PFSK-1 (cell line): ENCODE measurements around the gene GOLPH3.

ENCODE experiments used
- FOXP2 ChIP-seq: optimal IDR thresholded peaks from 2 replicates; pipeline ENCODE3; 2011; ENCODE audit warnings: borderline replicate concordance, control low read depth, inconsistent platforms; ENCODE audit not compliant: insufficient read depth; ENCODE audit errors: extremely low read length, extremely low read depth
- POLR2AphosphoS5 ChIP-seq: IDR thresholded peaks from 2 replicates; pipeline ENCODE4 v1.6.1; 2012; ENCODE audit warnings: low read depth, mild to moderate bottlenecking, control low read depth, low read length, moderate library complexity
- SIN3A ChIP-seq: IDR thresholded peaks from 2 replicates; pipeline ENCODE4 v1.6.1; 2012; ENCODE audit warnings: mild to moderate bottlenecking, low read length, moderate library complexity, borderline replicate concordance; ENCODE audit not compliant: insufficient read depth
- TAF1 ChIP-seq: IDR thresholded peaks from 2 replicates; pipeline ENCODE4 v1.6.1; 2012; ENCODE audit warnings: low read length, control low read depth, borderline replicate concordance; ENCODE audit not compliant: insufficient read depth
- TF ChIP-seq, protein P1 (sequence below), 2 experiments: IDR thresholded peaks; 2 replicates each; pipeline versions ENCODE4 v1.6.1 to v1.8.0; 2011 to 2012; ENCODE audit warnings: low read depth in 2 of 2, low read length in 2 of 2, control low read depth in 1 of 2, inconsistent platforms in 1 of 2, mild to moderate bottlenecking in 1 of 2, moderate library complexity in 1 of 2; ENCODE audit not compliant: insufficient read depth in 1 of 2

GOLPH3 gene

DNA sequence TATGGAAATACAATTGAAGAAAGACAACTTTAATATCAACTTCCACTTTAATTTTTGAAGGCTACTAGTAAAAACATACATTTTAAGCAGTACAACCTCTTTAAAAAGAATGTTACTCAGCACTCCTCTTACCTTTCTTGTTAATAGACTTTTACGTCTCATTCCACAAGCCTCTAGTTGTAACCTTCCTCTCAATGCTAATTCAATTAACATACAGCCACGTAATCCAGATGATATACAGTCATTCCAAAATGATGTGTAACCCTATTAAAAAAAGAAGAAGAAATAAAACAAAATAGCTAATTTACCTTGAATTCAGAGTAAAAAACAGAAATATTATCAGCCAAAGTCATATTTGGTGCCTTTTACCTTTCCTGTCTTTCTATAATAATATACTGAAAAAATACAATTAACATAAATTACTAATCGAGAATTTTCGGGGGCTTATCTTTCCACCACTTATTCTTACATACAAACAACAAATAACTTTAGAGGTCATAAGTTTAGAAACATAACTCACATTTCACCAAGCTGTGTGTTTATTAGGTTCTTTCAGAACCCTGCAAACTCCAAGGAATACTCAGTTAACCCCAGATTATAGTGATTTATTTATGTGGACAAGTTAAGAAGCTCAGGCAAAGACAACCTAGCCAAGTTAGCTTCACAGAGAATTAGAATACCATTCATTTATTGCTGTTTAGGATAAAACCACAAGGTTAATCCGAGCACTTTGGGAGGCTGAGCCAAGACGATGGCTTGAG, 30.3 kb downstream of the GOLPH3 start:
- TF ChIP-seq SIN3A (no peak), FOXP2 (no peak), POLR2AphosphoS5 (no peak), TAF1 (no peak)
- TF ChIP-seq, protein P1, sequence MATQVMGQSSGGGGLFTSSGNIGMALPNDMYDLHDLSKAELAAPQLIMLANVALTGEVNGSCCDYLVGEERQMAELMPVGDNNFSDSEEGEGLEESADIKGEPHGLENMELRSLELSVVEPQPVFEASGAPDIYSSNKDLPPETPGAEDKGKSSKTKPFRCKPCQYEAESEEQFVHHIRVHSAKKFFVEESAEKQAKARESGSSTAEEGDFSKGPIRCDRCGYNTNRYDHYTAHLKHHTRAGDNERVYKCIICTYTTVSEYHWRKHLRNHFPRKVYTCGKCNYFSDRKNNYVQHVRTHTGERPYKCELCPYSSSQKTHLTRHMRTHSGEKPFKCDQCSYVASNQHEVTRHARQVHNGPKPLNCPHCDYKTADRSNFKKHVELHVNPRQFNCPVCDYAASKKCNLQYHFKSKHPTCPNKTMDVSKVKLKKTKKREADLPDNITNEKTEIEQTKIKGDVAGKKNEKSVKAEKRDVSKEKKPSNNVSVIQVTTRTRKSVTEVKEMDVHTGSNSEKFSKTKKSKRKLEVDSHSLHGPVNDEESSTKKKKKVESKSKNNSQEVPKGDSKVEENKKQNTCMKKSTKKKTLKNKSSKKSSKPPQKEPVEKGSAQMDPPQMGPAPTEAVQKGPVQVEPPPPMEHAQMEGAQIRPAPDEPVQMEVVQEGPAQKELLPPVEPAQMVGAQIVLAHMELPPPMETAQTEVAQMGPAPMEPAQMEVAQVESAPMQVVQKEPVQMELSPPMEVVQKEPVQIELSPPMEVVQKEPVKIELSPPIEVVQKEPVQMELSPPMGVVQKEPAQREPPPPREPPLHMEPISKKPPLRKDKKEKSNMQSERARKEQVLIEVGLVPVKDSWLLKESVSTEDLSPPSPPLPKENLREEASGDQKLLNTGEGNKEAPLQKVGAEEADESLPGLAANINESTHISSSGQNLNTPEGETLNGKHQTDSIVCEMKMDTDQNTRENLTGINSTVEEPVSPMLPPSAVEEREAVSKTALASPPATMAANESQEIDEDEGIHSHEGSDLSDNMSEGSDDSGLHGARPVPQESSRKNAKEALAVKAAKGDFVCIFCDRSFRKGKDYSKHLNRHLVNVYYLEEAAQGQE (IDR thresholded peaks at IDR 0.05; ENCODE audit: insufficient read depth in 1 of 2, low read depth in 2 of 2, low read length in 2 of 2): no peak

DNA sequence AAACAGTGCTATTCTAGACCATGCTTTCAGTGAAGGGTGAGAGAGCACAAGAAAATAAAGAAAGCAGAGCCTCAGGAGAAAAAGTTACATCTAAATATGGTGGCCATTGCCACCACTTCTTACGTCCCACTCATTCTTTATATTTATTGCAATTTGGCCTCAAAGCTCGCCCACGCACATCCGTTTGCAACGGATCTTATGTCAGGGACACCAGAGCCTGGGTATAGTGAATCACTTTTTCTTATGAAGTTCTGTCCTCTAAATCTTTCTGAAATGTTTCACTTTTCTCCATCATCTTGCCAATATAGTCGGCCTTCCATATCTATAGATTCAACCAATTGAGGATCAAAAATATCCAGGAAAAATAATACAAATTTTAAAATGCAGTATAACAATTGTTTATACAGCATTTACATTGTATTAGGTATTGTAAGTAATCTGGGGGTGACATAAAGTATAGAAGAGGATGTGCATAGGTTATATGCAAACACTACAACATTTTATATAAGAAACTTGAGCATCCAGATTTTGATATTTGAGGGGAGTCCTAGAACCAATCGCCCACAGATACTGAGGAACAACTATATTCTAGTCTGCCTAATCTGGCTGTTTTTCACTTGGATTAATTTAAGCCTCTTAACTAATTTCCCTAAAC, 35.2 kb downstream of the GOLPH3 start:
- TF ChIP-seq, protein P1 (IDR thresholded peaks at IDR 0.05; ENCODE audit: insufficient read depth in 1 of 2, low read depth in 2 of 2, low read length in 2 of 2): no peak

DNA sequence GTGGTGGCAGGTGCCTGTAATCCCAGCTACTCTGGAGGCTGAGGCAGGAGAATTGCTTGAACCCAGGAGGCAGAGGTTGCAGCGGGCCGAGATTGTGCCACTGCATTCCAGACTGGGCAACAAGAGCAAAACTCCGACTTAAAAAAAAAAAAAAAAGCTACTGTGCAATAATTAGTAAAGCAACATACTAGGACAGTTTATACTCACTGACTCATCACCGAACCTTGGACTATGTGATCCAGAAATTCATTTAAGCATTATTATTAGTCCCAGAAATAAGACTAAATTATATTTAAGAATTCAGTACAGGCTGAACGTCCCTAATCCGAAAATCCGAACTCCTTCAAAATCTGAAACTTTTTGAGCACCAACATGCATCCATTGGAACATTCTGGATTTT, 37.8 kb downstream of the GOLPH3 start:
- TF ChIP-seq, protein P1 (IDR thresholded peaks at IDR 0.05; ENCODE audit: insufficient read depth in 1 of 2, low read depth in 2 of 2, low read length in 2 of 2): no peak
- TF ChIP-seq POLR2AphosphoS5 (no peak), TAF1 (no peak), FOXP2 (no peak), SIN3A (no peak)

DNA sequence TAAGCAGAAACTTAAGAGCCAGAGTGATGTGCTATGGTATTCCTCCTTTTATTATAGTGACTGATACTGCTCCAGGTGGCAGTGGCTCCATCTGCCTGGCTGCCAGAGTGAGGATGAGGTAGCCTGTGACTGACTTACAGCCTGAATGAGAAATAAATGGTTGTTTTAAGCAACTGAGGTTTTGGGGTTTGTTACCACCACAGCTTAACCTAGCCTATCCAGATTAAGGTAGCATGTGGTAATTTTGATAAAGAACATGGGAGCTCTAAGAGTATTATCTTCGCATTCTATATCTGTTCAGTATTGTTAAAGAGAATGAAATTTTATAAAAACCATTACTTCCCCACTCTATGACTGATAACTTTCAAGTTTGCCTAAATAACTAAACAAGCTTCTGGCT, 39.0 kb downstream of the GOLPH3 start:
- TF ChIP-seq TAF1 (no peak), SIN3A (no peak), POLR2AphosphoS5 (no peak), FOXP2 (no peak)
- TF ChIP-seq, protein P1 (IDR thresholded peaks at IDR 0.05; ENCODE audit: insufficient read depth in 1 of 2, low read depth in 2 of 2, low read length in 2 of 2): no peak

DNA sequence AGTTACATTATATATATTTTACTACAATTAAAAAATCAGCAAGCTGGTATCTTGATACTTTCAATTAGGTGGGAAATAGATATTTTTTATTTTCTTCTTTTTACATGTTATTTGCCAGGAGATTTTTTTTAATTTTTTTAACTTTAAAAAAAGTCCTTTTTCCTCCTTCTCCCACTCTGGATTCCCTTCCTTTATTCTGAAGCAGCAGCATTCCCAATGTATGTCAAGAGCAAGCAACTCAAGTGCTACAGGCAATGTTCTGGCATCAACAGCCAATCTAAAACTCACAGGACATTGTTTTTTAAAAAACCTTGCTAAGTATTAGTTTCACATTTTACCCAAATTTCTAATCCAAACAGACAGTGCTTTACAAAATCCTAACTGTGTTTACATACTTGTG, 41.4 kb downstream of the GOLPH3 start:
- TF ChIP-seq POLR2AphosphoS5 (no peak), FOXP2 (no peak), TAF1 (no peak), SIN3A (no peak)
